T-helper 9 cell (primary cell): ENCODE data around the gene SETD3.

Source experiments
- DNase-seq: peaks from one replicate; pipeline ENCODE4 v3.0.0-alpha.2; 2020

The SETD3 gene

DNA sequence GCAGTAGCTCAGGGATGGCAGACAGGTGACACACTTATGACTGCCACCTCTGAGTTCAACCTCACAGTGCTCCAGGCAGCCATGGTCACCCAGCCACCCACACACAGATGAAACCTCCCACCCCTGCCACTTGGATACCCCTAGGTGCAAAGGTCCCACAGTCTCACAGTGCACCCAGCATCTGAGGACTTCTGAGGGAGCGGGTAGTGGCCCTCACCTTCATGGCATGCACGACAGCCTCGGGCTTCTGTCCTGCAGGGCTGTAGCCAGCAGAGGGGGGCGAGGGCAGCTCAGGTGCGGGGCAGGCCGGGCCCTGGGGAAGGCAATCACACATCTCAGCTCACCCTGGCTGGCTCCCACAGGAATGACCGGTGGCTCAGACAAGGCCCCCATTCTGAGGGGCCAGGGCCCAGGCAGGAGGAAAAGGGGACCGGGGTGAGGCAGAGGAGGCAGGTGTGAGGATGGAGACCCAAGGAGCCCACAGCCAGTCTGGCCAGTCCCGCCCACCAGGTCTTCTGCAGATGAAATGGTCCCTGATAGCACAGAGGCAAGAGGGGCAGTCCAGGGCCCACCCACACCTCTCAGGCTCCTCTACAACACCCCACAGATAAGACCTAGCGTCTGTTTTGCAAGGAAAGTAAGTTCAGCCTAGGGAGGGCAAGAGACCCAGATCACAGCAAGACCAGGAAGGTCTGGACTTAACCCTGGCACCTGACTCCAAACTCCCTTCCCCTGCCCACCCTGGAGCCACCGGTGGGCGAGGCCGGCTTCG is 36.4 kb upstream of the SETD3 start:
- DNase-seq = no peak

DNA sequence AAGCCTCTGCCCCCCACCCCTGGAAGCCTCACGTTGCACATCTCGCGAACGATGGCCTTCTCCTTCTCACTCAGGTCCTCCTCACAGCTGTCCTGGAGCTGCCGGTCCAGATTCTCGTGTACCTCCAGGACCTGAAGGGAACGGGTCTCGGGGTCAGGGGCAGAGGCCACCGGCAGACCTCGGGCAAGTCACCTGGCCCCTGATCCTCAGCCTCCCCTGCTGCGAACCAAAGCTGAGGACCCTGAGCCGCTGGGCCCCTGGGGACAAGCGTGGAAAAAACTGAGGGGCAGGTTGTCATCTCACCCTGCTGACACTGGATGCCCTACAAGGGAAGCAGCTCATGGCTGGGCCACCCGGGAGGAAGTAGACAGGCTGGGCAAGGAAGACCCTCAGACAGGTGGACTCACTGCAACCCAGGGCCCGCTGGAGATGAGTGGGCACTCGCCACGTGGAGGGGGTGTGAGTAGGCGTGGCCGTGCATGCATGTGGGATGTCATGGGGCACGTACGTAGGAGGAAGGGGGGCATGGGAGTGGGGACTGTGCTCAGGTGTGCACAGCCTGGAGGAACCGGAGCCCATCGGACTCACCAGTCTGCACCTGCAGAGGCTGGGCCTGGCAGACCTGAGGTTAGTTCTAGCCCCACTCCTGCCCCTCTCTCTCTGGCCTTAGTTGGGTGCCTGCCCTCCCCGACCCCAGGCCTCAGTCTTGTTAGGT is 35.7 kb upstream of the SETD3 start:
- DNase-seq = no peak

DNA sequence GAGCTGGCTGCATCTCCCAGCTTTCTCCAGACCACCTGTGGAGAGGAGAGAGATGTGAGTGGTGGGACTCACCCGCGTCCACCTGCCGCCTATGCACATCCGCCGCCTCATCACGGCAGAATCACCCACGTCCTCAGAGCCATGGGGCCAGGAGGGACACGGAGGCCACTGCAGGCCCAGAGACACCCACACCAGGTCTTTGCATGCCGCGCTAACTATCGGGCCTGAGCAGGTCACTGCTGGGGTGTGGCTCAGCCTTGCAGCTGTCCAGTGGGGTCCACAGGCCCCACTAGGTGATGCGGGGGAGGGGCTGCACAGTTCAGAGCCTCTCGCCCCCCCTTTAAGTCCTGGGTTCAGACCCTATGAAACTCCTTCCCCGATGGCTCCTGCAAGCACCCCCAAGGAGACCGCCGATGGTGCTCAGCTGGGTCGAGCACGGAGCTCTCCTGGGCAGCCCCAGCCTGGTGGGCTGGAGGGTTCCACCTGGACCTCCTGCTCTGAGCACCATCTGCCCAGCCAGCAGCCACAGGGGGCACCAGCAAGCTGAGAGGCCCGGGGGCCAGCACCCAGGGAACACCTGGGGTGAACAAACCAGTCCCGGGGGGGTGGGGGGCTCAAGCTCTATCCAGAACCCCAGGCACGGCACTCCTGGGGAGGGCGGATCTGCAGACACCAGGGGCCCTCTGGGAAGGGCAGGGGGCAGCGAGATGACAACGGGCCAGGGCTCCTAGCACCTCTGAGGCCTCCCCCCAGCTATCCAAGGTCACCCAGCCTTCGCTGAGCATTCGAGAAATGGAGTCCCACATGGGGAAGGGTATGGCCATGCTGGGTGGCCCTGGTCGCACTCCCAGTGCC is 34.9 kb upstream of the SETD3 start:
- DNase-seq = no peak

DNA sequence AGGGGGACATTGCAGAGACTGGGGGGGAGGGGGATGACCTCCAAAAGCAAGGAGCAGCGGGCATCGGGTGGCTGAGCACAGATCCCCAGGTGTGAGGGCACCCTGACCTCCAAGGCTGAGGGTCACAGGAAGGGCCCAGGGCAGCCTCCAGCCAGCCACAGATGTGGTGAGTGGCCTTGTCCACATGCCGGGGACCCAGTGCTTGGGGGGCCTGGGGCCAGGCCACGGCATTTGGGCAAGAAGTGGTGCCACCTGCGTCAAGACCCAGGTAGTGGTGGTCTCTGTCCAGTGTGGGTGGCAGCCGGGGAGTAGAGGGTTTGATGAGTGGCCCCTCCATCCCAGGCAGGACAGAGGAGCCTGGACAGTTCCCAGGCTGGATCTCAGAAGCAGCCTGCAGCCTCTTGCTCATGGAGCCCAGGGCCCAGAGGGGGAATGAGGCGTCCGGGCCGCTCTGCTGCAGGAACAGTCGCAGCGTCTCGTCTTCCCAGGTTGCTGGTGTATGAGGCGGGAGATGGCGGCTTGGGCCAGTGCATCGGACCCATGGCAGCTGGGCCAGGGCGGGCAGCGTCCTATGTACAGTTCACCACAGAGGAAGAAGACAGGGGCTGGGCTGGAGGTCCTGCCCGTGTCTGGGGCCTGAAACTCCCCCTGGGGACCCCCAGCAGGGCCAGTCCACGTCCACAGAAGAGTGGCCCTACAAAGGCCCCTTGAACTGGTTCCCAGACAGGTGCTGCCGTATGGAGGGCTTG is 34.1 kb upstream of the SETD3 start:
- no peak for DNase-seq

DNA sequence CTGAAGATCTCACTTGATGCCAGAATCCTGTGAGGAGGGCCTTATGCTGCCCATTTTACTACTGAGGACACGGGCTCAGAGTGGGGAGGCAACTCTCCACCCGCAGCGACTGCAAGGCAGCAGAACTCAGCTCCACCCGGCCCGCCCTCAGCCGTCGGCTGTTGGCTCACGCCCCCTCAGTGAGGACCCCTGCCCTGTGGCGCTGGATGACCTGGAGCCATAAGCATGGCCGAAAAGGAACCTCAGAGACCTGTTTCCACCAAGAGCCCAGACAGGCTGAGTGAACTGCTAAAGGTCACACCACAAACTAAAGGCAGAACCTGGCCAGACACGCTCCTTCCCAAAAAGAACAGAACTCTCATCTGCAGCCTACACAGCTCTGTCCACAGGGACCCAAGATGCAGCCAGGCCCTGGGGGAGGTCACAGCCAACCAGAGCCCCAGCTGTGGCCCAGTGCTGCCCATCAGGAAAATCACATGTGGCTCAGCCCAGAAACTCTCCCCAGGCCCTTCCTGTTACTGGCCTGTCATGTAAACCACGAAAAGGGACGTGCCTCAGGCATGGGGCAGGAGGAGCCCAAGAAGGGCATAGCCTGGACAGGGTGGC is 33.4 kb upstream of the SETD3 start:
- DNase-seq = no peak

DNA sequence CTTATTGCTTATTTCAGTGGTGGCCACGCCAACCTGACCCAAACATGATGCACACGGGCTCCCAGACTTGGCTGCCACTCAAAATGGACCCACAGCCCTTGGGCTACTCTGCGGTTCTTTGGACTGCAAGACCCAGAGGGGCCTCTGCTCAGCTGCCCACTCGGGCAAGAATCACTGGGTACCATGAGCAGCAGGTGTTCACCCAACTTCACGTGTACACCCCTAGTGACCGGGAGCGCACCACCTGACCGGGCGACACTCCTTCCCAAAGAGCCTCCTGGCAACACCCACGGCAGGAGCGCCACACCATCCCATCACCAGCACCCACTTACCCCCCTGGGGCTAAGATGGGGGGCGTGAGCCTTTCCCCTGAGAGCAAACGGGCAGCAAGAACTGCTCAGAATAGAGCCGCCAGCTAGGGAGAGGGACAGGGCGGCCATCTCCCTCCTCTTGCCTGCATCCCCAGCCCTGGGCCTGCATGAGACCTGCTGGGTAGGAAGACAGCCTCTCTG is 32.6 kb upstream of the SETD3 start:
- no peak for DNase-seq

DNA sequence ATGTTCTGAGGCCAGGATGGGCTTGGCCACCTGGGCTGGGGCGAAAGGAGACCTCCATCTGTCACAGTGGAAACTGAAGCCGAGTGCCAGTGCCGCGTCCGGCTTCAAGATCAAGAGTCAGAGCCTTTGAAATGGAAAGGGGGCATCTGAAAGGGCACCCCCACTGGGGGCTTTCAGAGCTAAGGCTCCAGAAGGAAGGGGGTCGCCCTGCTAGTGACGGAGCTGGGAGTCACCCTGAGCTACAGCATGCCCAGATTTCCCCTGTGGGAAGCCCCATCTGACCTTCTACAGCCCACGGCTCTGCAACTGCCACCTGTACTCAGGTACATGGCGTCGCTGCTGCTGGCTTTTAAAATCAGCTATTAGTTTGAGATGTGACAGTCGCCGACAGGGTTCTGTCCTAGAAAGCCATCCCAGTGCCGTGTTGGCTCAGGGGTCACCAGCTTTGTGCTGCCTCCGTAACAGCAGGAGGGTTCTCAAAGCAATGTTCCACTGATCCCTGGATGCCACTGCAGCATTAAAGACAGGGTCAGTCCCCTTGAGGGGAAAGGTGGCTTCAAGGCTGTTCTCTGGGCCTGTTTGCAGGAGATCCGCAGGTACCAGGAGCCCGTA is 32.0 kb upstream of the SETD3 start:
- DNase-seq = no peak

DNA sequence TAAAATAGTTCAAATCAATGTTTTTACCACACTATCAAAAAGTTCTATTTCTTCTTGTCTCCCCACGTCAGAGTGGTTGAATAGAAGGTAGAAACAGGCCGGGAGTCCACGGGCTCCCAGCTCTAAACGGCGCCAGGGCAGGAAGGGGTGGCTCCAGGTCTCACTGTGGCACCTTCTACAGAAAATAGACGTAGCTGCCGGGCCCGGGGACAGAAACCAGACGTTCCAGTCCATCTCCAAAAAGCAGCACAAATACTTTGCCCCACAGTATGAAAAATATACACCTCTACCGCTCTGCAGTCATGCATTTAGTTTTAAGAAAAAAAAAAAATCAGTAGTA is 31.4 kb upstream of the SETD3 start:
- no peak for DNase-seq

DNA sequence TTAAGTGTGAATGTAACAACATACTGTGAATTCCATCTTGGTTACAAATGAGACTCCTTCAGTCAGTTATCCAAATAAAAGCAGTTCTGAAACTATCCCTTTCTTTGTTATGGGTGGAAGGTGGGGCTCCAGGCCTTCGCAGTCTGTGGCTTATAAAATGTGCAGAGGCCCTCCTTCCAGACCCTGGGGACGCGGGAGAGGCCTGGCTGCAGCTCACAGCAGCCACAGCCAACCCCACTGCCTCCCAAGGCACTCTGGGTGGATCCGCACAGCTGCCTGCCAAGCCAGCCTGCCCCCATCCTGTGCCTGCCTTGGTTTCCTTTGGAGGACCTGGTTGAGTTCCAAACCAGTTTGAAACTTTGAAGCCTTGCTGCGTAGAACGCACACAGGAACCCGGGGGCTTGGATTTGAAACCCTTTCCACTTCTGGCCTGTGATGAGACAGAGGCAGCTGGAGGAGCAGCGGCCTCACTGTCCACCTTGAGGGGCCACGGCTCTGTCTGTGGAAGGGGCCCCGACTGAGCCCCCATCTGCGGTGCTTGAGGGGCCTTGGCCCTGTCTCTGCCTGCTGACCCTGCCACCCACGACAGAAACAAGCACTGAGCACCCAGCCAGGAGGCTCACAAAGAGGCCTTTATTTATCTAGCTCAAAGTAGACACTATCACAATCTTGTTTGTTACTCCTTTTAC is 30.9 kb upstream of the SETD3 start:
- DNase-seq = no peak

DNA sequence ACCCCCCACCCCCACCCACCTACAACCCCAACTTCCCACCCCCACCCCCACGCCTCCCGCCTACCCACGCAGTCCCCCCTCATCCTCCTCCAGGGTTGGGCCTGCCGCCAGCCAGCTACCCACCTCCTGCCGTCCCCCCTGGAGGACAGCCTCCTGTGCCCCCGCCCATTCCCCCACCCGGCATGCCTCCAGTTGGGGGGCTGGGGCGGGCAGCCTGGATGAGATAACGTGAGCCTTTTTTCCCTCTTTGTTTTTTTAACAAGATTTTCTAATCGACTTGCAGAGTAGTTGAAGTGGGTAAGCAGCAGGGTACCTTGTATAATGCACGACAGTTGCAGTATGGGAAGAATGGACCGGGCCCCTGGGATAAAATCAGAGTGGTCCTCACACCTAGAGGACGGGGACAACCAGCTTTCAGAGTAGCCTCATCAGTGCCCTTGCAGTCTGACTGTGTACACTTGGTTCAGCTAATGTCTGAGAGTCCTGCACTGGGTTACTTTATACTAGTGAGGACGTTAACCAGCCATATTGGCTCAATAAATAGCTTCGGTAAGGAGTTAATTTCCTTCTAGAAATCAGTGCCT is 30.0 kb upstream of the SETD3 start:
- DNase-seq = no peak

DNA sequence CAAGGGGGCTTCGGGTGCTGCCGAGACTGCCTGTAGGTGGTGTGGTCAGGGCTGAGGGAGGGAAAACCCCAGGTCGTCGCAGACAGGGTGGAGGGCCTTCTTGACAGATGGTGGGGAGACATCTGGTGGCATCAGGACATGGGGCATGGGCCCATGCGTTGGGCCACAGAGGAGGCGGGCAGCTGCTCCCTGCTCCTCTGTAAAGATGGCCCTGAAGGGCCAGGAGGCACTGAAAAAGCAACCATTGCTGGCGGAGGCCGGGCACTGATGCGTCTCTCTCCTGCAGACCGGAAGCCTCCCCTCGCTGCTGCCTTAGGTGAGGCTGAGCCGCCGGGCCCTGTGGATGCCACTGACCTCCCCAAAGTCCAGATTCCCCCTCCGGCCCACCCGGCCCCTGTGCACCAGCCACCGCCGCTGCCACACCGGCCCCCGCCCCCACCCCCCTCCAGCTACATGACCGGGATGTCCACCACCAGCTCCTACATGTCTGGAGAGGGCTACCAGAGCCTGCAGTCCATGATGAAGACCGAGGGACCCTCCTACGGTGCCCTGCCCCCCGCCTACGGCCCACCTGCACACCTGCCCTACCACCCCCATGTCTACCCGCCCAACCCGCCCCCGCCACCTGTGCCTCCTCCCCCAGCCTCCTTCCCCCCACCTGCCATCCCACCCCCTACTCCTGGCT is 29.4 kb upstream of the SETD3 start:
- no peak for DNase-seq

DNA sequence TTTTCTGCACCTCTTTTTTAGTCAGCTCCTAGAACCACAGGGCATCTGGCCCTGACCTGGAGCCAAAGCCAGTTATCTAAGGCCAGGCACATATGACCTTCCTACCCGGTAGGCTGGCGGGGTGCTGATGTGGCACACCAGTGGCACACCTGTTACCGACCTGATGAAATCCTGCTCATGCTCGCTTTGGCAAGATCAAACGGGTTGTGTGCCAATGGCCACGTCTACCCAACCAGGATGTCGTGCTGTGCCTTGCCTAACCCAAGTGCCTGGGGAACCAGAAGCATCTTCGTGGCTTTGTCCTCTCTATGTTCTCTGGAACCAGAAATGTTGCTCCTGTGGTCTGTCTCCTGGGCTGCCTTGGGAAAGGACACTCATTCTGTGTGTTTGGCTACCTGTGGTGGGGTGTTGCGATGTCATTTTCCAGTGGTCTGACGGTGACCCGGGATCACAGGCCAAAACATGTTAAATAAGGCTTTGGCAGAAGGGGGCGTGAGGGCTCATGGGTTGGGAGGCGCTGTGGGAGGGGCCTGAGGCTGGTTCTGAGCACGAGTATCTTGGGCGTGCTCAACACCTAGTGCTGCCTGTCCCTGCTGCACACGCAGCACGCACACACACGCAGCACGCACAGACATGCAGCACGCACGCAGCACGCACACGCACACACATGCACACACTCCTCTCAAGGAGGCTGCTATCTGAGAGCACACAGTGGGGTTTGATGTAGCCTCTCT is 28.4 kb upstream of the SETD3 start:
- DNase-seq = no peak

DNA sequence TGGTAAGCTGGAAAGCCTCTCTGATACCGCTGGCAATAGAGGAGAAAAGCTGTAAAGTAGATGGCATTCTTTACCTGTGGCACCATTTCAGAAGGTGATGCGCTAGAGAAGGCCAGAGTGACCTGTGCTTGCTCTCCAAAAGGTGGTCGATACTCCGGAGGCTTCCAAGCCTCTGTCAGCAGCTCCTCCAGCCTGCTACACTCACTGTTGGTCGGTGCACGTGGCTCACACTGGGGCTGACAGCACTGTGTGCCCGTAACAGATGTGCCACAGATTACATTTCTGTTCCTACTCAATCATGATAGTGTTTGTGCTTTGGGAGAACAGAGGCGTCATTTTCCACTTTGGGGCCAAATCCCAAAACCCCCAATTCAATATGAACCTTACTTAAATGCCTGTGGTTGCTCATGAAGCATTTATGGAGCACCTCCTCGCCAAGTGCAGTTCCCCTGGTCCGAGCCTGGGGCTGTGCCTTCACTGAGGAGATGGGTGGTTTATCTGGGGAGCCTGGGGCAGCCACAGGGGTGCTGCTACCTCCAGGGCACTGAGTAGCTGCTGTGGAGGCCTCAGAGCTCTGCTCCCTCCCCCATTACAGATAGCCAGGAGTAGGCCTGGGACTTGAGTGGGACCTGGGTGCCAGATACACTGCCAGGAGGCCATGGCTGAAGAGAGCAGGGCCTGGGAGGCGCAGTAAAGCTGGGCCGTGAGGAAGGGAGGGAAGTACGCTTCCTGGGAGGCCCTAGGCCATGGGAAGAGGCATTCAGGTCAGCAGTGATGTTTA is 27.4 kb upstream of the SETD3 start:
- no peak for DNase-seq

DNA sequence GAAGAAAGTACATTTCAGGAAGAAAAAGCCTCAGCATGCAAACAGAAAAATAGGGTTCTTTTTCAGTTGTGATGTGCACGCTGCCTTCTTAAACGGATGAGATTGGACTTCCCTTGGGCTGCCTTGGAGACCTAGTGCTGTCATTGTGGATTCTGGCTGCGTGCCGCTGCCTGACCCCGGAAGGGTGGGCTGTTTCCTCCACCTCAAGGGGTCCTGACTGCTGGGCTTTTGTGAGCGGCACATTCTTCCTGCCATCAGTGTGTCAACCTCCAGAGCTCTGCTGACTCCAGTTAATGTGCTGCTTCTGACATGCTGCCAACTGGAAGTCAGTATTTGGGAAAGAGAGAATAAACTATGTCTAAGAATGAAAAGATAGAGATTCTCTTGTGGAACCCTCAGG is 25.6 kb upstream of the SETD3 start:
- no peak for DNase-seq

DNA sequence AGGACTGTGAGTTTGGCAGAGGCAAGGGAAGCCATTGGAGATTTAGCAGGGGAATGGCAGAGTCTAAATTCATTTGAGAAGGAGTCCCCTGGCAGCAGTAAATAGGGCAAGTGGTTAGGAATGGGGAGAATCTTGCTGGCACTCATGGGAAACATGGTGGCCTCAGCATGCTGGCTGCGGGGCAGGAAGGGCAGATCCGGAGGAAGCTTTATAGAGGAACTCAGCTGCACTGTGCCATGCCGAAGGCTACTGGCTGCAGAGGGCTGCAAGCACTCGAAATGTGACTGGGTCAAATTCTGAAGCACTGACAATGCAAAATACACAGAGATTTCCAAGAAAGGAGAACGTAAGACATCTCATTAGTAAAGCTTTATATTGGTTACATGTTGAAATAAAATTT is 24.4 kb upstream of the SETD3 start:
- DNase-seq = no peak

DNA sequence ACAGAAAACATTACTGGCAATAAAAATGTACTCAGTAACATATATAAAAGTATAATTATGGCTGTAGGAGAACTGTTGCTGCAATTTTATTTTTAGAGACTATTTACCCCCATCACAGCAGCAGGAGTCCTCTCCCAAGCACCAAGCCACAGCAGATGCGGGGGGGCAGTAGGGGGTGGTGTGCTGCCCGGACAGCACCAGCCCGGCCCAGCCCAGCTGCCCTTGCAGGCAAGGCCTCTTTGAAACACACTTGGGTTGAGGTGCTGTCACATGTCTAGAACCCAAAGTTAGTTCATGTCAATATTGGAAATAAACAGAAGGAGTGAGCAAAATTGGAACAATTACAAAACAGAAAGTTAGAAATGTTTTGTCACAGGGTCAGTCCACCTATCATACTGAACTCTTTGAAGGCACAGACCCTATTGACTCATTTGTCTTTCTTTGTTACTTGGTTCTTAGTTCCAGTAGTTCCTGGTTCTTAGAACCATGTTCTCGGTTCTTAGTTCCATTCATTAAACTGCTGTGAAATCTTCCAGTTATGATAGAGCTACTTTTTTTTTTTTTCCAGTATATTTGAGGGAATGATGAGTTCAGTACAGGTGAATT is 23.3 kb upstream of the SETD3 start:
- no peak for DNase-seq

DNA sequence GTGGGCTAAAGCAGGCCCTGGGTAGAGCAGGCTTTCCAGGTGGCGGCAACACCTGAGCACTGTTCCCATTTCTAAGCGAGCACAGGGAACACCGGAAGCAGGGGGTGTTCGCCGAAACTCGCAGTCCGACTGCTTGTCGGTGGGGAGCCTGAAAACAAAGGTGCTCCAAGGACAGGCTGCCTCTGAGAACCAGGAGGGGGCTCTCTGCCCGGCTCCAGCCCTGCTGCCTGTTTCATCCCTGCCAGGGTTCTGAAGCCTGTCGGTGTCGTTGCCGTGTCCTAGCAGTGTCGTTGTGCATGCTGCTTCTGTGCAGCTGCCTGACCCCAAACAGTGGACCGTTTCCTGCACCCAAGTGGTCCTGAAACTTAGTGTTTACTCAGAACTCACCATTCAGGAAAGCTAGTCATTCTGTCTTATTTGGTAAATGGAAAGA is 22.3 kb upstream of the SETD3 start:
- no peak for DNase-seq

DNA sequence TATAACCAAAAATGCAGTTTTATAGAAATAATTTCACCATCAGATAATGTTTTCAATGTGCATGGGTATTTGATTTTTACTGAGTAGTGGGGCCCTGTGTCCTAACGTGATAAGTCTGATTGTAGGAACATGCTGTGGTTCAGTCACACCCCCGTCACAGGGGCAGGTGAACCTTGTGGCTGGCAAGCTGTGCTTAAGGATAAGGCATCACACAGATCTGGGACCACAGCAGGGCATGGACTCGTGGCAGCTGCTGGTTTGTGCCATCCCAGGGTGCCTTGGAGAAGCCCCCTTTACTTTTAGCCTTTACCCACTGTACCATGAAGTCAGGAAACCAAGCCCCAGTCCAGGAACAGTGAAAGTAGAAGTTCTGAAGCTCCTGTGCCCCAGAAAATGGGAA is 17.2 kb upstream of the SETD3 start:
- DNase-seq = no peak
